HepG2 (cell line): ENCODE results near the gene SASH1.

ENCODE experiments used
- ARNT ChIP-seq: fragments of 450-650 bp; IDR thresholded peaks from 2 replicates; pipeline ENCODE4 v1.6.1; 2017
- CEBPB ChIP-seq: IDR thresholded peaks from 2 replicates; pipeline ENCODE4 v1.6.1; 2011; ENCODE audit warnings: low read depth, low read length, improper control_type of control experiment, borderline replicate concordance
- GLMP ChIP-seq: sonication (generic); formaldehyde crosslinking; IDR thresholded peaks from 2 replicates; pipeline ENCODE4 v1.9.0; 2021; ENCODE audit warnings: missing genetic modification reagents, mild to moderate bottlenecking, borderline replicate concordance
- MIER3 ChIP-seq: IDR thresholded peaks from 2 replicates; pipeline ENCODE4 v1.6.1; 2016; ENCODE audit warnings: missing compliant biosample characterization, borderline replicate concordance
- POLR2A ChIP-seq, 2 experiments: IDR thresholded peaks; 2 replicates each; pipeline ENCODE4 v1.6.1; 2011; ENCODE audit warnings: low read depth in 2 of 2, low read length in 2 of 2, mild to moderate bottlenecking in 1 of 2, moderate library complexity in 1 of 2; ENCODE audit not compliant: insufficient read depth in 1 of 2
- ZSCAN29 ChIP-seq: sonication (generic); formaldehyde crosslinking; conservative IDR thresholded peaks from 2 replicates; pipeline ENCODE4 v1.4.0; 2020; ENCODE audit warnings: mild to moderate bottlenecking, missing genetic modification reagents

GRCh38 chr6:148595550-148595949 is 252.9 kb downstream of the SASH1 start:
- TF ChIP-seq POLR2A (IDR thresholded peaks at IDR 0.05; ENCODE audit: insufficient read depth in 1 of 2, low read depth in 2 of 2, low read length in 2 of 2) (no peak), ARNT (no peak), ZSCAN29 (CRISPR knock-in tag) (no peak), CEBPB (no peak), GLMP (CRISPR knock-in tag) (no peak), MIER3 (CRISPR knock-in tag) (no peak)
